ENCODE measurements around the gene NIPA2.

The NIPA2 gene

DNA sequence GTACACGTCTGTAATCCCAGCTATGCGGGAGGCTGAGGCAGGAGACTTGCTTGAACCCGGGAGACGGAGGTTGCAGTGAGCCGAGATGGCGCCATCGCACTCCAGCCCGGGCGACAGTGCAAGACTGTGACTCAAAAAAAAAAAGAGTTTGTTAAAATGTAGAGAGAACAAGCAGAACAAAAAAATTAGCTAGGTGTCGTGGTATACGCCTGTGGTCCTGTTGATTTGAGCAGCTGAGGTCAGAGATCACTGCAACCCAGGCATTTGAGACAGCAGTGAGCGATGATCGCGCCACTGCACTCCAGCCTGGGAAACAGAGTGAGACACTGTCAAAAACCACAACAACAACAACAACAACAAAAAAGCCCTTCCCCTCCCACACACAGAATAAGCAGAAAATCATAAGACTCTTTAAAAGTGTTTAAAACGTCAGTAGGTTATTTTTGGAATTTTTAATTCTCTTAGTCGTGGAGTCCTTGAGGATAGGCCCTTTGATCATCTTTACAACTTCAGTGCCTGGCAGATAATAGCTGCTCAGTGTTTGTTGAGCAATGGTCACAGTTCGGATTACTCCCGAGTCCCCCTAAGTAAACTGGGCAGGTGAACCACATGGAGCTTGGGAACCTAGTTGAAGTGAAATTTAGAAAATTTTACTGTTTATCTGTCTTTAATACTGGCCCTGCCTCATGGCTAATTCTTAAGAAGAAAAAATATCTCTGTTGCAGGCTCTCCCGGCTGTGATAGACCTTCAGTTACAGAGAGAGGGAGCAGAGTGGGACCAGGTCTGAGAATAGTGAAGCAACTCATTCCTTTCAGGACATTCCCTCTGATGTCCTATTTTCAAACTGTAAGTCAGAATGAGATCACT is 6.2 kb downstream of the NIPA2 start (continued):
- no peak for TF ChIP-seq GLI4 (tag by site-specific recombination; IDR thresholded peaks at IDR 0.05)
- TF ChIP-seq ZNF843 (tag by site-specific recombination; IDR thresholded peaks at IDR 0.05) = no peak
- no peak for TF ChIP-seq ZBTB20 (tag by site-specific recombination; IDR thresholded peaks at IDR 0.05)
- no peak for TF ChIP-seq ZNF366 (tag by site-specific recombination; conservative IDR thresholded peaks at IDR 0.05)
- TF ChIP-seq ZNF398 (tag by site-specific recombination; IDR thresholded peaks at IDR 0.05) = no peak
- TF ChIP-seq SETDB1 (IDR thresholded peaks at IDR 0.05; ENCODE audit: insufficient read length, low read length) = no peak
- TF ChIP-seq, protein P1, sequence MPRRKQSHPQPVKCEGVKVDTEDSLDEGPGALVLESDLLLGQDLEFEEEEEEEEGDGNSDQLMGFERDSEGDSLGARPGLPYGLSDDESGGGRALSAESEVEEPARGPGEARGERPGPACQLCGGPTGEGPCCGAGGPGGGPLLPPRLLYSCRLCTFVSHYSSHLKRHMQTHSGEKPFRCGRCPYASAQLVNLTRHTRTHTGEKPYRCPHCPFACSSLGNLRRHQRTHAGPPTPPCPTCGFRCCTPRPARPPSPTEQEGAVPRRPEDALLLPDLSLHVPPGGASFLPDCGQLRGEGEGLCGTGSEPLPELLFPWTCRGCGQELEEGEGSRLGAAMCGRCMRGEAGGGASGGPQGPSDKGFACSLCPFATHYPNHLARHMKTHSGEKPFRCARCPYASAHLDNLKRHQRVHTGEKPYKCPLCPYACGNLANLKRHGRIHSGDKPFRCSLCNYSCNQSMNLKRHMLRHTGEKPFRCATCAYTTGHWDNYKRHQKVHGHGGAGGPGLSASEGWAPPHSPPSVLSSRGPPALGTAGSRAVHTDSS (tag by site-specific recombination; IDR thresholded peaks at IDR 0.05) = no peak
- no peak for TF ChIP-seq ZNF302 (tag by site-specific recombination; IDR thresholded peaks at IDR 0.05; ENCODE audit: low read depth)
- no peak for TF ChIP-seq PRDM6 (tag by site-specific recombination; IDR thresholded peaks at IDR 0.05)
- no peak for TF ChIP-seq ZNF639 (tag by site-specific recombination; IDR thresholded peaks at IDR 0.05)
- TF ChIP-seq ZNF184 (tag by site-specific recombination; IDR thresholded peaks at IDR 0.05) = no peak

DNA sequence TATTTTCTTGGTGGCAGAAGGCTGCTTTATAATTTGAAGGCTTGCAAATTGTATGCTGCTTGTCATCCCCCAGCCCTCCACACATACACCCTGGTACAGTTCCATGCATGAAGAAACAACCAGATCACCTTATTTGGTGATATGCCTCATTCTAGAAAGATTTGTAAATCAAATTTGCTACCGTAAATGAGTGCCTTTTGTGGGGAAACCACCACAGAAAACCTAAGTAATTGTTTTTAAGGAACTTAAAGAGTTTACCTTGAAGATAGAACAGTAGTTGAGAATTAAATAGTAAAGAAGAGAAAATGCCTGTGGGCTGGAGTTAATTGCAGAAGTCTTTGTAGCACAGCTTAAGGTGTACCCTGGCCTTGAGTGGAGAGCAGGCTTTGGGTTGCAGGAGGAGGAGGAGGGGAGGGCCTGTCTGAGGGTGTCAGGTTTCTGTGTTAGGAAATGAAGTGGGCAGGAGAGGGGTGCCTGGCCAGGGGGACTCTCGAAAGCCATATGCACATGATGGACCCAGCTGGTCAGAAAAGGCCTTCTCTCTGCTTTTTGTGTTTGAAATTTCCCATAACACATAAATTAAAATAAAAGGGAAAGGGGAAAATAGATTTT is 6.9 kb downstream of the NIPA2 start:
- CTCF ChIA-PET = no interaction called here
- H3K4me3 ChIP-seq (ENCODE audit: low read depth, low read length) = no peak overlapping the region
- peak; percentile 59; the same call in 1 of the 2 replicates for TF ChIP-seq WT1 (tag by site-specific recombination; IDR thresholded peaks at IDR 0.05)
- no peak for TF ChIP-seq ZBTB17 (tag by site-specific recombination; IDR thresholded peaks at IDR 0.05)
- peak; percentile 26; the same call in 1 of the 2 replicates for TF ChIP-seq OSR2 (tag by site-specific recombination; IDR thresholded peaks at IDR 0.05)
- TF ChIP-seq ZFHX2 (tag by site-specific recombination; conservative IDR thresholded peaks at IDR 0.05) = 0 out of 2 replicates have a peak, but pooled peaks have one; percentile 12
- TF ChIP-seq ZNF398 (tag by site-specific recombination; IDR thresholded peaks at IDR 0.05) = no peak
- no peak for TF ChIP-seq ZNF239 (tag by site-specific recombination; IDR thresholded peaks at IDR 0.05)
- POLR2A ChIA-PET = no interaction called here
- H3K4me1 ChIP-seq (ENCODE audit: control insufficient read depth, insufficient read depth, low read length) = peaks cover 16% of the 10 kb centered on the region
- H3K27ac ChIP-seq (ENCODE audit: extremely low read depth, low read depth, low read length) = no peak overlapping the region; the same call in 1 of the 2 replicates
- H3K36me3 ChIP-seq (ENCODE audit: control insufficient read depth in 2 of 2, insufficient read depth in 1 of 2, low read length in 2 of 2) = peaks cover 12 to 50% of the 10 kb centered on the region in 2 experiments; a peak in 2 of 3 replicates
- no peaks in the 10 kb centered on the region for H3K9me3 ChIP-seq (ENCODE audit: control insufficient read depth, insufficient read depth, low read depth, low read length)
